ENCODE results near the gene PALS2.

PALS2 gene

DNA sequence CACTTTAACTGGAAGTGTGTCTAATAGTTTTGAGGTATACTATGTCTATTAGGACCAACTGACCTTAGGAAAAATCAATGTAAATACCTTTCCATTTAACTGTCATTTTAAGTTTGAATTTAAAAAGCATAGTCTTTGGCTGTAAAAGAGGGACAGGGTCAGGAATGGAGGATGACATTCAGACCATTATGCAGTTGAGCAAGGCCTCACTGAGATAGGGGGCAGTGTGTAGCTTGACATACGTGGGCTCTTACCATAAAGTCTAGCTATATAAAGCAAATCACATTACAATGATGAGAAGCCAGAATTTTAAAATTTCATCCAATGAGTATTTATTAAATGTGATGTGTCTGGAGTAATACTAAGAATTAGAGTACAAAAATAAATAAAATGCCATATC is 17.9 kb downstream of the PALS2 start:
- DNase-seq, result no peak

DNA sequence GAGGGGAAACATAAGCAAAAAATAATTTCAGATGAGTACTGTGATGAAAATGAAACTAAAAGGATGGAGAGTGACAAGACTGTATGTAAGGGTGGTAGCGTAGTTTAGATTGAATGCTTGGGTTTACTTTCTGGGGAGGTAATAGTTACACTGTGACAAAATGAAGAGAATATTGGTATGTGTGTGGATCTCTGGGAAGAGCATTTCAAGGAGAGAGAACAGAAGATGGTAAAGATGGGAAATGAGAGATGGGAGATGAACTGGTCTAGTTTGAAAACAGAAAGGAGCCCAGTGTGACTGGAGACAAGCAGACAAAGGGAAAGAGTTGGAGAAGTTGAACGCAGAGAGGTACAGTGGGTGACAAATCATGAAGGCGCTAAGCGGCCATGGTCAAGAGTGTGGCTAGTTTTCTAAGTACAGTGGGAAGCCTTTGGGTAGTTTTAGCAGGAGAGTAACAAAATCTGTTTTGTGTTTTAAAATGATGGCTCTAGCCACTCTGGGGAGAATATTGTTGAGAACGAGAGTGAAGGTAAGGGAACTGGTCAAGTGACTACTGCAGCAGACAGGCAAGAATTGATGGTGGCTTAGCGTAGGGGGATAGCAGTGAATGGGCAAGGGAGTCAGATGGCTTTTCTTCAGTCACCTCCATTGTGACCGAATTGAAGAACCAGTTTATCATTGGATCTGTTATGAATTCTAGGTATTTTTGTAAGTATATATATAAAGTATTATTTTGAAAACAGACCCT is 22.6 kb downstream of the PALS2 start:
- DNase-seq, result peak; percentile 20

DNA sequence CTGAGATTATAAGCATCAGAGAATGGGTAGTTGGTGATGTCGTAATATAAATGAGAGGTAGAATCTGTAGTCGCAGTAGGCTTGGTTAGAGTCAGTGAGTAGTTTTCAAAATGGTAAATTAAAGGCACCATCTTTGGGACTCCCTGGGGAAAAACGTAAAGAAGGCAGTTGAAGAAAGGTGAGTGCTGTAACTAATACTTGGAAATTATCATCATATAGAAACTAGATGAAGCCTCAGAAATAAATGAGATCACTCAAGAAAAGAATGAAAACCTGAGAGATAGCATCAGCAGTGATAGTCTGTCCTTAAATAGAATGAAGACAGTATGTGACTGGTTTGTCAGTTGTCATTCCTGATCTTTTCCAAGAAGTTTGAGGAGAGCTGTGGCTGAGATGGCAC is 23.8 kb downstream of the PALS2 start:
- no peak for DNase-seq

DNA sequence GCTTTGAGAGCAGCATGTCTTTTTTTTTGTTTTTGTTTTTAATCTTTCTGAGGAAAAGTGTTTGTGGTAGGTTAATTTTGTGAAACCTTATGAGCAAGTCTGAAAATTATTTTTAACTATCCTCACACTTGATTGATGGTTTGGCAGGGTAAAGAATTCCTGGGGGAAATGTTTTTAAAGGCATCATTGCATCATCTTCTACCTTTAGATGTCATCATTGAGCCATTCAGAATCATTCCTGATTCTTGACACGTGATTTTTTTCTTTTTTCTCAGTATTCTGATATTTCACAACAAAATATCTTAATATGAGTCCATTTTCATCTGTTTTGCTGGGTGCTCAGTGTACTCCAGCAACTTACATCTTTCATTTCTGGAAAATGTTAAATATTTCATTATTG is 28.3 kb downstream of the PALS2 start:
- DNase-seq, result no peak

DNA sequence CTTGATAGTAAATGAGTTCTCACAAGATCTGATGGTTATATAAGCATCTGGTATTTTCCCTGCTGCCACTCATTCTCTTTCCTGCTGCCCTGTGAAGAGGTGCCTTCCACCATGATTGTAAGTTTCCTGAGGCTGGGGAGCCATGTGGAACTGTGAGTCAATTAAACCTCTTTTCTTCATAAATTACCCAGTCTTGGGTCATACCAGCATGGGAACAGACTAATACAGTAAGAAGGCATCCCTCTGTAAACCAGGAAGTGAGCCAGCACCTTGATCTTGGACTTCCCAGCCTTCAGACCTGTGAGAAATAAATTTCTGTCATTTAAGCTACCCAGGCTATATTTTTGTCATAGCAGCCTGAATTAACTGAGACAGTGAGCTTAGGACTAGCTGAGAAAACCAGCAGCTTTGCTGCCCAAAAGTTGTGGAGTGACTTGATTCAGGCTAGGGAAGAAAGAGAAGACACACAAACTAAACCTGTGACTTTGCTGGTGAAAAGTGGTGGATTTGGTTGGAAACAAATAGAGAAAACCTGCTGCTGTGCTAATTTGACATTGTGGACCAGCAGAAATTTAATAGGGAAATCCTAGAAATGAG is 29.7 kb downstream of the PALS2 start:
- DNase-seq, result no peak

DNA sequence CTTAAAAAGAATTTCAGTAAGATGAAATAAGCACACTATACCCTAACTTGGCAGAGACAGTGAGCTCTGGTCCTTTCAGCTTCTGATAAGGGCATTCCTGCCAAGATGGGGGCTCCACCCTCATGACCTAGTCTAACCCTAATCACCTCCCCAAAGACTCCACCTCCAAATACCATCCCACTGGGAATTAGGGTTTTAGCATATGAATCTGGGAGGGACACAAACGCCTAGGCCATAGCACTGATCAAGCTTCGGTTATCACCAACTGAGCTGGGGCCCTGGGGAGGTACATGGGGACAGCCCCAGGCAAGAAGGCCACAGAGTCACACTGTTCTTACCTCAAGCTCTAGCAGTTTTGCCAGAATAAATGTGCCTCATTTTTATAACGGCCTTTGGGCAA is 31.4 kb downstream of the PALS2 start:
- no peak for DNase-seq

DNA sequence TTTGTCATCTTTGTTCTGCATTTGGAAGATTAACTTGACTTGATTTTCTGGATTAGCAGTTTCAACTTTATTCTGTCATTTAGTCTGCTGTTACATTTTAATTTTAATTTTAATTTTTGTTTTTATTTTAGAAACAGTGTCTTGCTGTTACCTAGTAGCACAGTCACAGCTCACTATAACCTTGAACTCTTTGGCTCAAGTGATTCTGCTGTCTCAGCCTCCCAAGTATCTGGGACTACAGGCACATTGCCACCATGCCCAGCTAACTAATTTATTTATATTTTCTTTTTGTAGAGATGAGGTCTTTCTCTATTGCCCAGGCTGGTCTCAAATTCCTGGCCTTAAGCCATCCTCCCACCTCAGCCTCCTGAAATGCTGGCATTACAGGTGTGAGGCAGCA is 35.3 kb downstream of the PALS2 start:
- no peak for DNase-seq

DNA sequence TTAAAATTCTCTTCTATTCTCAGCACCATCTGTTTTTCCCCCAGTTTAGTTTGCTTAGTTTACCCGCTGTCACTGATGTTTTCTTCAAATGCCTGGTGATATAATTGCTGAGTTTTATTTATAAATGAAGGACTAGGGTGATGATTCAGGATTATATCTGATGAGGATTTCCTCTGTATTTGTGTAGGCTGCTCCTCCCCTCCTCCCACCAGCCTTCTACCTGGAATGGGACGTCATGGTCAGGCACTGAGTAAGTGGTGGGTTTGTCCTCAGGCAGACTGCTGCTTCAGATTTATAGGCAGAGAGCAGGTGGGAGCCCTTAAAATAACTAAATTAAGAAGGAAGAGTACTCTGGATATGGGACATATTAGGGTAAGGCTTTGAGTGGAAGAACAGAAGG is 35.8 kb downstream of the PALS2 start:
- no peak for DNase-seq

DNA sequence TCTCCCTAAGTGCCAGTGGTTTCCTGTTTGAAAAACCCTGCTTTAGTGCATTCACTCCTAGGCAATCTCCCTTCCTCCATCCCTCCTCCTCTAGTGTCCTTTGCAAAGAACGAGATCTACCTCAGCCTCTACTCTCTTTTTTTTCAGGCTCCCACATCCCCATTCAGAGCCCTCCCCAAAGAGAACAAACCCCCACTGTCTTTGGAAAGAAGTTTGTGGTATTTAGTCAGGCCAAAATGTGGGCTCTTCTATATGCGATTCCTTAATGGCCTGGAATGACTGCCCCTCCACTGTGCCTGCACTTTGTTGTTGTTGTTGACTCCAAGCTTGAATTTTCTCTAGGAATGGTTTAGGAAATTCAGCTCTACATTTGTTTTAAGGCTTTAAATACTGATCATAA is 36.3 kb downstream of the PALS2 start:
- no peak for DNase-seq

DNA sequence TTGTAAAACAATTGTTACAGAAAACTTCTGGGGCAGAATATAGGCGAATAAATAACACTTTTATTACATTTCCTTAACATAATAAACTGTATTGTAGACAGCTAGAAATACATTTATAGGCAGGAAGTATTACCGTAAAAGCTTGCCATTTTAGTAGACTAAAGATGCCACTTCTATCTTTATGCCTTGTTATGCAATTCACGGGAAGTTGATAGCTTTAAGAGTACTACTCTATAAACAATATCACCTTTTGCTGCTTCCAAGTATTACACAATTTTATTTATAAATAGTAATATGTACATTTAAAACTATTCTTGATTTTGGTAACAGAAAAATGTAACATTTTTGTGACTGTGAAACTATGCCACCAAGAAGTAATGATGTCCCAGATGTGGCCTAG is 37.9 kb downstream of the PALS2 start:
- DNase-seq, result no peak

DNA sequence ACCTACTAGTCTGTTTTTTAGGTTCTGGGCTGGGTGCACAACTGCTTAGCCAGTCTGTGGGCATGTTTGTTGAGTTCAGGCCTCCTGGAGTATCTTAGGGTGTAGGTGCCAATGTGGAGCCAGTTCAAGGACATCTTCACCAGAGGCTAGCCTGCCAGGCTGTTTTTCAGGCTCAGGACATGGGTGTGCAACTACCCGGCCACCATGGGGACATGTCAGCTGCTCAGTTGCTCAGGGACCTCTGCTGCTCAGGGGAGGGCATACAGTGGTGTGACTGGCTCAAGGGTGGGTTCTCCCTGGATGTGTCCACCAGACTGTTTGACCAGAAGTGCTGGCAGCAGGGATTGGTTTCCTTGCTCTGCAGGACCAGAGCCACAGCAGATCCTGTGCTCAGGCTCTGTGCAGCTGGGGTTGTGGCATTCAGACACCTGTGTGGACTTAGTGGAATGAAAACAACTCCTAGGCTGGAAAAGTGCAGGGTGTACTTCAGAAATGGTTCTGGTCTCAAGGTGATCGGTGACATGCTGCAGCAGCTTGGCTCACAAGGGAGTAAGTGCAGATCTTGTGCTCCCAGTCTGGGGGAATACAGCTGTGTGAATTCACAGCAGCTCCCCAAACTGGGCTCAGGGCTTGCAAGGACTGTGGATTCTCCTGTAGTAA is 44.8 kb downstream of the PALS2 start:
- DNase-seq, result no peak

DNA sequence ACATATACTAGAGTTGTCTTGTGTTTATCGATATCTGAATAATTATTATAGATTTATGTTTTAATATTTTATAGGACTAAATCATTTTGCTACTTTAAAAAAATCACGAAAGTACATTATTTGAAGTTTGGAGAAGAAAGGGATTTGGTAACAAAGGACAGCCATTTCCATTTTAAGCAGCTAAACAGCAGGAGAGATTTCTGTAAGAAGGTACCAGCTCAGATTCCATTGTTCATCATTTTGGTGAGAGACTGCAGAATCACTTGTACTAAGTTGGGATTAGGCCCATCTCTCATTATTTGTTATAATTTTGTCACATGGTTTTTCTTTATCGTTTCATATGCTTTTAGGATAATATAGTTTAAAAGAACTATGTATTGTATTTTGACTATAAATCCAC is 46.7 kb downstream of the PALS2 start:
- DNase-seq, result no peak

DNA sequence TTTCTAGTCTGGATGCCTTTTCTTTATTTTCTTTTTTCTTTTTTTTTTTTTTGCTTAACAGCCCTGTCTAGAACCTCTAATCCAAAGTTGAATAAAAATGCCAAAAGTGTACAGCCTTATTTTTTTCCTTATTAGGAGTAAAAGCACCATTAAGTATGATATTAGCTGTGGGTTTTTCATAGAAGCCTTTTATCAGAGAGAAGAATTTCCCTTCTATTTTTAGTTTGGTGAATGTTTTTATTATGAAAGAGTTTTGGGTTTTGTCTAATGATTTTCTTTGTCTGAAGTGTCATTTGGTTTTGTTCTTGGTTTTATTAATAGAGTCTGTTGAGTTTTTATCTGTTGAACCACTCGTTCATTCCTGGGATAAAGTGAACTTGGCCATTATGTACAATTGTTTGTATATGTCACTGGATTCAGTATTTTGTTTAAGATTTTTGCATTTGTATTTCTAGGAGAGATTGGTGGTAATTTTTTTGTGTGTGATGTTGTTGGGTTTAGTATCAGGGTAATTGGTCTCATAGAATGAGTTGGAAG is 49.5 kb downstream of the PALS2 start:
- DNase-seq, result no peak
